Measurements from ENCODE around the gene TNNI3. TPM values are rescaled to one million over a fixed set of nuclear protein-coding genes. Genes with fewer than 3 reads are reported as not detected.

The TNNI3 gene
- total and polyA plus RNA-seq, 9 of the 15 experiments (the other 6 are each of a cell fraction or from before 2014, with no cell fraction given): 4.7 to 158 (median 42.0) TPM

DNA sequence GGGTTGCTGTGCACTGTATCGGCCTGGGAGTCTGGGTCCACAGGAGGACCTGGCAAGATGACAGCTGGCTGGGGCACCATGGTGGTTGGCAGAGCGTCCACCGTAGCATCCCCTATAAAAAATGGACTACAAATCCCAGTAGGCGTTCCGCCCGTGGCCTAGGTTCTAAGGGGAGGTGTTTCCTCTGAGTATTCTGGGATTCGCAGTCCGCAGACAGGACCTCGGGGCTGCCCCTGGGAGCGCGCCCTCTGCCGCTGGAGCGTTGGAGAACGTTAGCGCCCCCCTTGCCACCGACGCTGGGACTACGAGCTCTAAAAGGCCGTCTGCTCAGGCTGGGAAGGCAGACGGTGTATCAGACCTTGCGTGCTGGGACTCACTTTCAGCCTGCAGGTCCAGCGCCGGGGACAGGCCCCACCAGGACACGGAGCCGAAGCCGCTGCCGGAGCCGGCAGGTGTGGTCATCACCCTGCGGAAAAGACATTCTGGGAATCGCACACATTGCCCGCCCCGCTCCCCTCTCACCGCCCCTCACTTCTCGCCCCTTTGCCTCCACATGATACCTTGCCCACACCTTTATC is 8.5 kb upstream of the TNNI3 start (continued):
- TF ChIP-seq THAP12 (CRISPR knock-in tag; IDR thresholded peaks at IDR 0.05) (no peak; the same call in 1 of the 2 replicates), HNRNPK (IDR thresholded peaks at IDR 0.05; ENCODE audit: low read depth, low read length, poor library complexity, severe bottlenecking) (no peak), SRSF9 (IDR thresholded peaks at IDR 0.05; ENCODE audit: borderline replicate concordance, low read depth, low read length) (no peak), ZNF512 (tag; IDR thresholded peaks at IDR 0.05) (no peak), CBX1 (IDR thresholded peaks at IDR 0.05; ENCODE audit: low read depth) (no peak), ZNF830 (CRISPR knock-in tag; IDR thresholded peaks at IDR 0.05) (no peak), TCF3 (CRISPR knock-in tag; IDR thresholded peaks at IDR 0.05) (no peak; the same call in 1 of the 2 replicates), TRIM25 (IDR thresholded peaks at IDR 0.05; ENCODE audit: borderline replicate concordance) (no peak), NCOA6 (IDR thresholded peaks at IDR 0.05) (no peak), ZNF316 (IDR thresholded peaks at IDR 0.05) (no peak), ZBTB8A (IDR thresholded peaks at IDR 0.05; ENCODE audit: partially characterized antibody) (no peak), KDM2B (CRISPR knock-in tag; IDR thresholded peaks at IDR 0.05) (0 out of 2 replicates have a peak, but pooled peaks have one; percentile 54), CREB1 (IDR thresholded peaks at IDR 0.05) (no peak), CREB1 (CRISPR knock-in tag; IDR thresholded peaks at IDR 0.05) (no peak; the same call in 1 of the 2 replicates), WHSC1 (IDR thresholded peaks at IDR 0.05; ENCODE audit: low read length) (no peak), XRCC3 (IDR thresholded peaks at IDR 0.05) (no peak), JUN (IDR thresholded peaks at IDR 0.05; ENCODE audit: borderline replicate concordance, low read depth, low read length) (0 out of 2 replicates have a peak, but pooled peaks have one; percentile 35), JUN (CRISPR knock-in tag; IDR thresholded peaks at IDR 0.05; ENCODE audit: borderline replicate concordance) (no peak), HDAC3 (IDR thresholded peaks at IDR 0.05; ENCODE audit: borderline replicate concordance, partially characterized antibody) (no peak), CREM (IDR thresholded peaks at IDR 0.05; ENCODE audit: low read depth) (peak; percentile 67; the same call in 1 of the 2 replicates), ZNF384 (IDR thresholded peaks at IDR 0.05; ENCODE audit: low read depth, low read length) (no peak), PHF20 (IDR thresholded peaks at IDR 0.05; ENCODE audit: partially characterized antibody) (no peak)
- TF ChIP-seq, protein P1, sequence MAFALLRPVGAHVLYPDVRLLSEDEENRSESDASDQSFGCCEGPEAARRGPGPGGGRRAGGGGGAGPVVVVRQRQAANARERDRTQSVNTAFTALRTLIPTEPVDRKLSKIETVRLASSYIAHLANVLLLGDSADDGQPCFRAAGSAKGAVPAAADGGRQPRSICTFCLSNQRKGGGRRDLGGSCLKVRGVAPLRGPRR (CRISPR knock-in tag; IDR thresholded peaks at IDR 0.05): no peak
- TF ChIP-seq, protein P2, sequence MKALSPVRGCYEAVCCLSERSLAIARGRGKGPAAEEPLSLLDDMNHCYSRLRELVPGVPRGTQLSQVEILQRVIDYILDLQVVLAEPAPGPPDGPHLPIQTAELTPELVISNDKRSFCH (CRISPR knock-in tag; IDR thresholded peaks at IDR 0.05): no peak
- TF ChIP-seq, protein P2 (tag; IDR thresholded peaks at IDR 0.05): no peak
